Activated CD4-positive, alpha-beta T cell treated with anti-CD3 and anti-CD28 coated beads for 36 hours (primary cell): ENCODE results near the gene PSMC5. TPM values are rescaled to one million over a fixed set of nuclear protein-coding genes. Genes with fewer than 3 reads are reported as not detected.

Experiments
- ATAC-seq: fragments of 200-7000 bp; cut with Tn5 transposase; one replicate; pipeline ENCODE4 v1.10.0; 2021; ENCODE audit warnings: mild to moderate bottlenecking, moderate library complexity
- CTCF ChIA-PET: fragments of 350-600 bp; sonication (Branson Sonifier 250); formaldehyde crosslinking; loops from one replicate; lab custom pipeline; 2021; ENCODE audit warnings: antibody characterized with exemption; lab: Charles Lee
- POLR2A ChIA-PET: fragments of 350-600 bp; sonication (Branson Sonifier 250); formaldehyde crosslinking; loops from one replicate; lab custom pipeline; 2021; ENCODE audit warnings: antibody characterized with exemption, inconsistent platforms; lab: Charles Lee
- DNase-seq: peaks from one replicate; pipeline ENCODE4 v3.0.0-alpha.2; 2020
- H3K27ac Mint-ChIP-seq: one replicate; pipeline ENCODE4 v1.8.0; 2021; ENCODE audit warnings: mixed read lengths
- H3K27me3 Mint-ChIP-seq: one replicate; pipeline ENCODE4 v1.8.0; 2021; ENCODE audit warnings: mixed read lengths
- H3K36me3 Mint-ChIP-seq: one replicate; pipeline ENCODE4 v1.8.0; 2021; ENCODE audit warnings: low read depth, mixed read lengths
- H3K4me1 Mint-ChIP-seq: one replicate; pipeline ENCODE4 v1.8.0; 2021; ENCODE audit warnings: mixed read lengths
- H3K4me3 Mint-ChIP-seq: one replicate; pipeline ENCODE4 v1.8.0; 2021; ENCODE audit warnings: mild to moderate bottlenecking, moderate library complexity, mixed read lengths
- H3K9me3 Mint-ChIP-seq: one replicate; pipeline ENCODE4 v1.8.0; 2021; ENCODE audit warnings: low read depth, mixed read lengths
- intact Hi-C, 2 experiments: fragments of 100-400 bp; cut with DNase I in 1 of 2; cut with micrococcal nuclease in 1 of 2; formaldehyde crosslinking; loops; one replicate each; pipeline versions ENCODE4 v1.14.2 to v1.15.1; 2022 to 2024; cut with DNase I, micrococcal nuclease
- total RNA-seq, 2 experiments: library from RNA; stranded (reverse); gene quantifications; one replicate each; pipeline ENCODE4 v1.2.3, GENCODE V29; 2021

PSMC5 gene
- total RNA-seq, 2 experiments from 2014 or later = 98.2 to 160 TPM

- H3K27me3 Mint-ChIP-seq = no peaks in the 10 kb centered on the region
- intact Hi-C loops = loop anchor here in 1 of 2 experiments (10.0 kb wide), 1 partner anchor 196 kb away; the partner anchor contains the start of gene MAP3K3
- no peaks in the 10 kb centered on the region for H3K9me3 Mint-ChIP-seq
- H3K36me3 Mint-ChIP-seq = peaks cover 79% of the 10 kb centered on the region
- H3K4me1 Mint-ChIP-seq = peaks cover 29% of the 10 kb centered on the region
- DNase-seq (no peak), ATAC-seq (peak; percentile 13)
- no peak overlapping the region for H3K4me3 Mint-ChIP-seq
- CTCF ChIA-PET = interaction anchor here (0.7 to 1.2 kb wide), 2 partner anchors 19 to 22 kb away, joined by 3 read pairs; no protein-coding TSS in a partner anchor
- H3K27ac Mint-ChIP-seq = no peak overlapping the region
- POLR2A ChIA-PET = interaction anchor here (0.7 kb wide), 1 partner anchor 25 kb away, joined by 3 read pairs; no protein-coding TSS in a partner anchor
Observed at GRCh38 chr17:63820963-63821561, 6.2 kb upstream of the PSMC5 start.

DNA sequence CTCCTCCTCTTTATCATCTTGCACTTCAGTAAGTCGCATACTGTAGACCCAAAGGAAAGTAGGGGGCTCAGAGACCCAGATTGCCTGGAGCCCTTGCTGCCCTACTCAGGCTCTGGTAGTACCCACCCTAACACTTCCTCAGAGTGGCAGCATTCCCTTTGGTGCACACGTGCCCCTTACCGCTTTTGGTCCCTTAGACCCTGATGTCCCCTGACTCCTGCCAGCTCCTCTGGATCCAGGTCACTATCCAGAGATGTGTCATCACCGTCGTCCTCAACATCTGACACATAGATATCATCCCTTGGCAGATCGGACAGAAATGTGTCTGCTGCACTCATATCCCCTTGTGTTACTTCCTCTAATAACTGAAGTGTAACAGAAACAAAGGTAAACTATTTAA, 5.4 kb upstream of the PSMC5 start:
- peaks cover 34% of the 10 kb centered on the region for H3K4me1 Mint-ChIP-seq
- POLR2A ChIA-PET = interaction anchor here (0.6 to 0.7 kb wide), 2 partner anchors 25 to 50 kb away, joined by 3 read pairs; no protein-coding TSS in a partner anchor

DNA sequence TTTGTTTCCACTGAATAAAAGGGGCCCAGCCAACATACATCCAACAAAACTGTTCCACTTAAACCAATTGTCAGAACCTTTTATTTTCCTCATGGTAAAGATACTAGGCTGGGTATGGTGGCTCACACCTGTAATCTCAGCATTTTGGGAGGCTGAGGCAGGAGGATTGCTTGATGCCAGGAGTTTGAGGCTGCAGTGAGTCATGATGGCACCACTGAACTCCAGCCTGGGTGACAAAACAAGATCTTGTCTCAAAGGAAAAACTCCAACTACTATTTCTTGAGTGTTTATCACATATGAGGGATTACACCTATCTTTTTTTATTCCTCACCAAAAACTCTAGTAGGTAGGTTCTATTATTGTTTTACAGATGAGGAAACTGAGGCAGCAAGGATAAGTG, 4.7 kb upstream of the PSMC5 start:
- peak overlapping the region; percentile 68 for H3K27ac Mint-ChIP-seq
- ATAC-seq = no peak

More for the DNA sequence above, 5.4 kb upstream of the PSMC5 start:
- intact Hi-C loops = loop anchor here in 1 of 2 experiments (10.0 kb wide), 1 partner anchor 197 kb away; the partner anchor contains the start of gene MAP3K3
- Mint-ChIP-seq H3K27me3 (no peaks in the 10 kb centered on the region), H3K27ac (peak overlapping the region; percentile 68), H3K36me3 (peaks cover 81% of the 10 kb centered on the region), H3K9me3 (no peaks in the 10 kb centered on the region), H3K4me3 (no peak overlapping the region)
- DNase-seq = no peak
- CTCF ChIA-PET = interaction anchor here (0.6 to 1.2 kb wide), 3 partner anchors 18 to 70 kb away, joined by 3 read pairs; no protein-coding TSS in a partner anchor
- no peak for ATAC-seq

GRCh38 chr17:63823659-63824331, 3.4 kb upstream of the PSMC5 start:
- H3K9me3 Mint-ChIP-seq = no peaks in the 10 kb centered on the region
- CTCF ChIA-PET = no interaction called here
- peak overlapping the region; percentile 38 for H3K27ac Mint-ChIP-seq
- peaks cover 43% of the 10 kb centered on the region for H3K4me1 Mint-ChIP-seq
- POLR2A ChIA-PET = interaction anchor here (0.5 kb wide), 2 partner anchors 25 to 199 kb away, joined by 3 to 6 read pairs; no protein-coding TSS in a partner anchor
- DNase-seq (no peak), ATAC-seq (no peak)
- H3K4me3 Mint-ChIP-seq = no peak overlapping the region
- H3K27me3 Mint-ChIP-seq = no peaks in the 10 kb centered on the region
- peaks cover 78% of the 10 kb centered on the region for H3K36me3 Mint-ChIP-seq
- intact Hi-C loops = loop anchor here in 1 of 2 experiments (10.0 kb wide), 1 partner anchor 199 kb away; the partner anchor contains the start of gene MAP3K3

More for the DNA sequence above, 4.7 kb upstream of the PSMC5 start:
- Mint-ChIP-seq H3K27me3 (no peaks in the 10 kb centered on the region), H3K9me3 (no peaks in the 10 kb centered on the region), H3K4me1 (peaks cover 34% of the 10 kb centered on the region), H3K36me3 (peaks cover 80% of the 10 kb centered on the region), H3K4me3 (no peak overlapping the region)
- no peak for DNase-seq
- CTCF ChIA-PET = interaction anchor here (0.7 kb wide), 1 partner anchor 10 kb away, joined by 3 read pairs; no protein-coding TSS in a partner anchor
- POLR2A ChIA-PET = interaction anchor here (0.6 kb wide), 1 partner anchor 50 kb away, joined by 3 read pairs; no protein-coding TSS in a partner anchor
- intact Hi-C loops = loop anchor here in 1 of 2 experiments (10.0 kb wide), 1 partner anchor 198 kb away; the partner anchor contains the start of gene MAP3K3

GRCh38 chr17:63824362-63824761, 2.9 kb upstream of the PSMC5 start:
- ATAC-seq (no peak), DNase-seq (no peak)
- ChIA-PET POLR2A (interaction anchor here (0.5 kb wide), 2 partner anchors 24 to 198 kb away, joined by 3 to 6 read pairs; no protein-coding TSS in a partner anchor), CTCF (no interaction called here)
- Mint-ChIP-seq H3K4me3 (no peak overlapping the region), H3K27me3 (no peaks in the 10 kb centered on the region), H3K9me3 (no peaks in the 10 kb centered on the region), H3K27ac (peak overlapping the region; percentile 38), H3K36me3 (peaks cover 78% of the 10 kb centered on the region), H3K4me1 (peaks cover 49% of the 10 kb centered on the region)
- intact Hi-C loops = loop anchor here in 1 of 2 experiments (10.0 kb wide), 1 partner anchor 200 kb away; the partner anchor contains the start of gene MAP3K3

- Mint-ChIP-seq H3K9me3 (no peaks in the 10 kb centered on the region), H3K4me1 (peaks cover 69% of the 10 kb centered on the region), H3K27ac (peak overlapping the region; percentile 99), H3K36me3 (peaks cover 83% of the 10 kb centered on the region), H3K27me3 (no peaks in the 10 kb centered on the region), H3K4me3 (peak overlapping the region; percentile 88)
- intact Hi-C loops = loop anchor here (1.0 to 10.0 kb wide), 10 partner anchors 17 to 859 kb away; partner anchors contain the start of genes CCDC47 (in 2 of the 2), MAP3K3 (in 2 of the 2), STRADA (in 2 of the 2) and CEP95 (in 1 of the 2)
- no peak for DNase-seq
- peak; percentile 10 for ATAC-seq
- POLR2A ChIA-PET = interaction anchor here (0.7 to 2.5 kb wide), 5 partner anchors 10 to 90 kb away, joined by 3 to 20 read pairs (median 3); partner anchors contain the start of genes CCDC47, DDX42 and SMARCD2
- CTCF ChIA-PET = interaction anchor here (1.0 to 1.6 kb wide), 4 partner anchors 13 to 128 kb away, joined by 3 to 6 read pairs (median 4); partner anchors contain the start of gene DDX42
Observed at GRCh38 chr17:63826468-63827001, 696 bp upstream of the PSMC5 start.

- no peaks in the 10 kb centered on the region for H3K9me3 Mint-ChIP-seq
- CTCF ChIA-PET = interaction anchor here (0.6 to 1.3 kb wide), 8 partner anchors 9 to 241 kb away, joined by 3 to 6 read pairs (median 4); partner anchors contain the start of gene SMARCD2
- peaks cover 83% of the 10 kb centered on the region for H3K36me3 Mint-ChIP-seq
- ATAC-seq (no peak), DNase-seq (no peak)
- H3K27me3 Mint-ChIP-seq = no peaks in the 10 kb centered on the region
- H3K27ac Mint-ChIP-seq = peak overlapping the region; percentile 99
- intact Hi-C loops = loop anchor here (1.0 to 10.0 kb wide), 10 partner anchors 15 to 861 kb away; partner anchors contain the start of genes CCDC47 (in 2 of the 2), MAP3K3 (in 2 of the 2), STRADA (in 2 of the 2) and CEP95 (in 1 of the 2)
- H3K4me1 Mint-ChIP-seq = peaks cover 69% of the 10 kb centered on the region
- peak overlapping the region; percentile 88 for H3K4me3 Mint-ChIP-seq
- POLR2A ChIA-PET = interaction anchor here (0.6 to 0.9 kb wide), 4 partner anchors 11 to 110 kb away, joined by 3 to 5 read pairs (median 3); partner anchors contain the start of gene DDX42
Observed at GRCh38 chr17:63827801-63828221, 580 bp downstream of the PSMC5 start.

DNA sequence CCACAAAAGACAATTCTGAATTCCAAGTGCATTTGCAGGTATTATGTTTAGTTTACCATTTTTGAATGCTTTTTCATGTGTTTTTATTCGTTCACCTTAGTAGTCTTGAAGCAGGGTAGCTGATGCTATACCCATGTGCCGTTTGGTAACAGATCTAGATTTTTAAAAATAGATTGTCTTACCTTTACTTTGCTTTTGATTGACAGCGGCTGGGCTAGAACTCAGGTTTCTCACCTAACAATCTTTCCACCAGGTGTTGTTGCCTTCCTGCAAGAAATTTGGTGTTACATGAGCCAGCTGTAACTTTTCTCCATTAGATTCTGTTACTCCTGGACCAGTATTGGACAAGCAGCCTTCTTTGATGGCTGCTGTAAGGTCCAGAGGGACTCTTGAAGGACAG, 1.7 kb downstream of the PSMC5 start:
- ATAC-seq = no peak
- DNase-seq = no peak
- H3K4me3 Mint-ChIP-seq = peak overlapping the region; percentile 88
- POLR2A ChIA-PET = interaction anchor here (0.7 to 0.9 kb wide), 2 partner anchors 13 to 55 kb away, joined by 3 read pairs; partner anchors contain the start of genes CCDC47 and DDX42
- H3K27ac Mint-ChIP-seq = peak overlapping the region; percentile 67
- H3K4me1 Mint-ChIP-seq = peaks cover 62% of the 10 kb centered on the region
- H3K9me3 Mint-ChIP-seq = no peaks in the 10 kb centered on the region
- peaks cover 84% of the 10 kb centered on the region for H3K36me3 Mint-ChIP-seq
- CTCF ChIA-PET = interaction anchor here (0.9 to 1.3 kb wide), 5 partner anchors 10 to 82 kb away, joined by 3 to 5 read pairs (median 5); no protein-coding TSS in a partner anchor
- intact Hi-C loops = loop anchor here (5.0 to 10.0 kb wide), 3 partner anchors 127 to 862 kb away; partner anchors contain the start of genes LIMD2 (in 1 of the 2), MAP3K3 (in 1 of the 2) and TANC2 (in 1 of the 2)
- no peaks in the 10 kb centered on the region for H3K27me3 Mint-ChIP-seq

DNA sequence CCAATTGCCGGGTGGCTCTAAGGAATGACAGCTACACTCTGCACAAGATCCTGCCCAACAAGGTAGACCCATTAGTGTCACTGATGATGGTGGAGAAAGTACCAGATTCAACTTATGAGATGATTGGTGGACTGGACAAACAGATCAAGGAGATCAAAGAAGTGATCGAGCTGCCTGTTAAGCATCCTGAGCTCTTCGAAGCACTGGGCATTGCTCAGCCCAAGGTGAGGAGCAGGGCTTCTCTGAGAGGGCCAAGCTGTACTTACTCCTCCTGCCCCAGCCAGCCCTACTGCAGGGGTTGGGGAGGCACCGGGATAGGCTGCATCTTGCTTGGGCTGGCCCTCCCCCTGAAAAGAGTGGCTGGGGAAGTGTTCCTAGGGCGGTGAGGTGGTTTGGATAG, 3.0 kb downstream of the PSMC5 start:
- DNase-seq (no peak), ATAC-seq (no peak)
- Mint-ChIP-seq H3K9me3 (no peaks in the 10 kb centered on the region), H3K27me3 (no peaks in the 10 kb centered on the region), H3K4me3 (no peak overlapping the region), H3K27ac (peak overlapping the region; percentile 67), H3K36me3 (peaks cover 78% of the 10 kb centered on the region), H3K4me1 (peaks cover 59% of the 10 kb centered on the region)
- ChIA-PET POLR2A (interaction anchor here (0.7 to 1.9 kb wide), 2 partner anchors 10 to 14 kb away, joined by 4 to 6 read pairs; no protein-coding TSS in a partner anchor), CTCF (interaction anchor here (0.6 to 1.6 kb wide), 4 partner anchors 32 to 132 kb away, joined by 3 to 5 read pairs (median 4); partner anchors contain the start of genes CCDC47 and DDX42)
- intact Hi-C loops = loop anchor here in 1 of 2 experiments (10.0 kb wide), 1 partner anchor 275 kb away; the partner anchor contains the start of gene DCAF7
